ENCODE measurements around the gene DCDC2B.

DNA sequence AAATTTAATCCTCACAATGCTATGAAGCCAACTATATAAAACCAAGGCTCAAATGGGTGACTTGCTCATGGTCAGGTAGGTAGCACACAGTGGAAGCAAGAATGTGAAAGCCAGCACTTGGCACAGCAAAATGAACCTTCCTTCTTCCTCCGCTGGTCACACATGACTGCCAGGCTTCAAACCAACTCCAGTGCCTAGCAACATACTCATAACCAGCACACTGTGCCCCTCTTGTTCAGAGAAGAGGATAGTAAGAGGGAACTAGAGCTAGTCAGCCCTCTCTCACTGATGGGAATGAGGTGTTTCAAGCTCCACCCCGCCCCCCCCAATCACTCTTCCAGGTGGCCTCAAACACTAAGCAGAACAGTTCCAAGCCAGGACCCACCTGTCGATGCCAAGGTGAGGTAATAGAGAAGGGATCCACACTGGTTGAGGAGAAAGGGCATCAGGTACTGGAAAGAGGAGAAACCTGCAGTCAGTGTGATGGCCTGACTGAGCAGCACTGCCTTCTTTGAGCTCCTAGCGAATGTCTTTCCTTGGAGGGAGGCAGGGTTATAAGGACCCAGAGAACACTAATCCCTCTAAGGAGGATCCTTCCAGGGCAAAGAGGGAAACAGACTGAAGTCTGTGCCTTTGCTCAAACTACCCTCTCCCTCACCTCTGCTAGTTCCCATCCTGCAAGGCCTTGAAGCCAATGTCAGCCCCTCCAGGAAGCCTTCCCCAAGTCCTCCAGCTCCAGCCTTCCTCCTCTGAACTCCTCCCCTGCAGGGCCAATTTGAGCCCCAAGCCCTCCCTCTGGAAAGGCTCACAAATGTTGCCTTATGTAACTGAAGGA, 12.1 kb downstream of the DCDC2B start:
- TF ChIP-seq PPARA (CRISPR knock-in tag; IDR thresholded peaks at IDR 0.05; ENCODE audit: borderline replicate concordance), result no peak
- no peak for TF ChIP-seq ZNF70 (CRISPR knock-in tag; IDR thresholded peaks at IDR 0.05)
- TF ChIP-seq TOX (CRISPR knock-in tag; IDR thresholded peaks at IDR 0.05; ENCODE audit: borderline replicate concordance), result no peak
- no peak for TF ChIP-seq GLIS3 (CRISPR knock-in tag; IDR thresholded peaks at IDR 0.05)
- TF ChIP-seq, protein P1, sequence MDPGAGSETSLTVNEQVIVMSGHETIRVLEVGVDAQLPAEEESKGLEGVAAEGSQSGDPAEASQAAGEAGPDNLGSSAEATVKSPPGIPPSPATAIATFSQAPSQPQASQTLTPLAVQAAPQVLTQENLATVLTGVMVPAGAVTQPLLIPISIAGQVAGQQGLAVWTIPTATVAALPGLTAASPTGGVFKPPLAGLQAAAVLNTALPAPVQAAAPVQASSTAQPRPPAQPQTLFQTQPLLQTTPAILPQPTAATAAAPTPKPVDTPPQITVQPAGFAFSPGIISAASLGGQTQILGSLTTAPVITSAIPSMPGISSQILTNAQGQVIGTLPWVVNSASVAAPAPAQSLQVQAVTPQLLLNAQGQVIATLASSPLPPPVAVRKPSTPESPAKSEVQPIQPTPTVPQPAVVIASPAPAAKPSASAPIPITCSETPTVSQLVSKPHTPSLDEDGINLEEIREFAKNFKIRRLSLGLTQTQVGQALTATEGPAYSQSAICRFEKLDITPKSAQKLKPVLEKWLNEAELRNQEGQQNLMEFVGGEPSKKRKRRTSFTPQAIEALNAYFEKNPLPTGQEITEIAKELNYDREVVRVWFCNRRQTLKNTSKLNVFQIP (CRISPR knock-in tag; IDR thresholded peaks at IDR 0.05; ENCODE audit: borderline replicate concordance, low read depth), result no peak
